D341Med (cell line): ENCODE measurements around the gene PWP2.
"Not testable (repeated sequence)": the region's sequence is repeated elsewhere in the genome, so short reads cannot be mapped to it uniquely, and the experiment has no call there.

Experiments used
- DNase-seq: peaks from one replicate; pipeline ENCODE4 v3.0.0; 2012; ENCODE audit warnings: low spot score

PWP2 gene

DNA sequence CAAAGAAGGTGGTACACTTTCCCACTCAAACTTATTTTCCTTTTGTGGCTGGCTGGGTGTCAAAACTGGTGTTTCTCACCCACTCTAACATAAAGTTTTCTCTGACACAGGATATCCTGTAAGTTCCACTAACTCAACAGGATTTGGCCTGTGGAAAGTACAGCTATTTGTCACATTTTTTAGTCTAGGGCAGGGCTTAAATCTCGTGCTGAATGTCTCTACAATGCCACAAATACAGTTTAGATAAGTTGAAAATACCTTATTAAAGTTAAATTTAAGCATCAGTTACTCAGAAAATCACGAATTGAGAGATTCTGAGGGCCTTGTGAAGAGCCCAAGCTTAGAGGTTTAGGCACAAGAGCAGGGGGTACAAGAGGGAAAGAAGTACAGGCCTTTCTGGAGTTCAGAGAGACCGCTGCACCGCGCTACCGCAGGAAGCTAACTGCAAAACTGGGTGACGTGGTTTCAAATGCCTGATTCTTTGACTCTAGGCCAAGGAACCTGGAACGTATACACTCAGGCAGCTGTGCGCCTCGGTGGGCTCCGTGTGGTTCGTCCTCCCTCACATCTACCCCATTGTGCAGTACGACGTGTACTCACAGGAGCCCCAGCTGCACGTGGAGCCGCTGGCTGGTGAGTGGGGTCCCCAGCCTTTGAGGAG, 23.4 kb upstream of the PWP2 start:
- DNase-seq = no peak

- DNase-seq = no peak
These were observed 22.5 kb upstream of the PWP2 start for GRCh38 chr21:44084496-44085241.

GRCh38 chr21:44085491-44086321, 21.5 kb upstream of the PWP2 start:
- DNase-seq = peak; percentile 27

DNA sequence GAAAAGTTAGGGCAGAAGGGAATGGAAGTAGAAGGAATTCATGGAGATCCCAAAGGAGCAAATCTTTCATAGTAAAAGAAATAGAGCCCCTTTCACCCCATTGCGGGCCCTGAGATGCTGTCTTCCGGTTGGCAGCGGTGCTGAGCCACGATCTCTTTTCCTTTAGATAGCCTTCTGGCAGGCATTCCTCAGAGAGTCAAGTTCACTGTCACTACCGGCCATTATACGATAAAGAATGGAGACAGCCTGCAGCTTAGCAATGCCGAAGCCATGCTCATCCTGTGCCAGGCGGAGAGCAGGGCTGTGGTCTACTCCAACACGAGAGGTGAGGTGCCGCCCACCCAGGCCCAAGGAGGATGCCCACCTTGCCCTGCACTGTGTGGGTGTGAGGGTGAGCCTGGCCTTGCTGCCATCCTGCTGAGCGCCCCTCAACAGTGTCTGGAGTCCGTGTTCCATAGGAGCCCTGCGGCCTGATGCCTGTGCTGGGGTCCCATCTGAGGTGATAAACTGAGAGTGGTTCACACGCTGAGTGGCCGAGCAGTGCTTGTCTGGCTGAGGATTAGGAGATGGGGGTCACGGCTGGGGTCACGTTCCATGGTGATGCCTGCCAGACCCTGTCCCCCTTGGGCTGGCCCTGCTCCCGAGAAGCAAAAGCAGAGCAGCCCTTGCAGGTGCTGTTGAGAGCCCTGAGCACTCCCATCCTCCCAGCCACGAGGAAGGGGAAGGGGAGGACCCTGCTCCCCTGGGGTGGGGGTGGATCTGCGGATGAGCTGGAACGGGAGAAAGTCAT, 20.4 kb upstream of the PWP2 start:
- DNase-seq = peak; percentile 20

GRCh38 chr21:44087426-44088400, 19.5 kb upstream of the PWP2 start:
- no peak for DNase-seq

GRCh38 chr21:44088401-44088780, 18.8 kb upstream of the PWP2 start:
- no peak for DNase-seq

GRCh38 chr21:44089001-44089911, 17.9 kb upstream of the PWP2 start:
- no peak for DNase-seq

GRCh38 chr21:44090325-44090724, 16.9 kb upstream of the PWP2 start:
- no peak for DNase-seq

GRCh38 chr21:44092211-44092610, 15.0 kb upstream of the PWP2 start:
- DNase-seq = no peak

GRCh38 chr21:44093761-44094160, 13.4 kb upstream of the PWP2 start:
- no peak for DNase-seq

DNA sequence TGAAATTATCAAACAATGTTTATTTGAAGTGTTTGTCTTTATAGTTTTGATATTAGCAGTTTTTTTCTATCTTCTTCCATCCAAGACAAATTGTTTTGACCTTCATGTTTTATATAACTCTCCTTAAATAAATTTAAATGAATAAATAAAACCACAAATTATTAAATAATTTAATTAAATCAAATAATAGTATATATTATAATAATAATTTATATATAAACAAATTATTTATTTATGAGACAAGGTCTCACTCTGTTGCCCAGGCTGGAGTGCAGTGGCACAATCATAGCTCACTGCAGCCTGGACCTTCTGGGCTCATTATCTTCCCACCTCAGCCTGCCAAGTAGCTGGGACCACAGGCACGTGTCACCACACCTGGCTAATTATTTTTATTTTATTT, 12.4 kb upstream of the PWP2 start:
- DNase-seq = no peak

DNA sequence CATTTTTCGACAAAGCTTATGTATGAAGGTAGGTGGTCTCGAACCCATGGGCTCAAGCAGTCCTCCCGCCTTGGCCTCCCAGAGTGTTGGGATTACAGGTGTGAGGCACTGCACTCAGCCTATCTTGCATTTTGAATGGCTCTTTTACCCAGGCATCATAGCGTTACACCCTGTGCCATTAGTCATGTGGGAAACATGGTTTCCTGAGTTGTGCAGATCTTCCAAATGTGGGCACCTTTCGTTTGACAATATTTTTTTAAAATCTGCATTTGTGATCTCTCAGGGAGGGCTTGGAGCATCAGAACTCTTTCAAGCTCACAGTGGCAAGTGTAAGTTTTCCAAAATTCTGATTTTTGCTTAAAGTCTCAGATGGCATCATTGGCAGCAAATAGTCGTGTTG, 8.7 kb upstream of the PWP2 start:
- DNase-seq = not testable (repeated sequence)

- DNase-seq = not testable (repeated sequence)
These were observed 8.2 kb upstream of the PWP2 start for GRCh38 chr21:44098964-44099363.

GRCh38 chr21:44107589-44107988, 390 bp downstream of the PWP2 start:
- not testable (repeated sequence) for DNase-seq

DNA sequence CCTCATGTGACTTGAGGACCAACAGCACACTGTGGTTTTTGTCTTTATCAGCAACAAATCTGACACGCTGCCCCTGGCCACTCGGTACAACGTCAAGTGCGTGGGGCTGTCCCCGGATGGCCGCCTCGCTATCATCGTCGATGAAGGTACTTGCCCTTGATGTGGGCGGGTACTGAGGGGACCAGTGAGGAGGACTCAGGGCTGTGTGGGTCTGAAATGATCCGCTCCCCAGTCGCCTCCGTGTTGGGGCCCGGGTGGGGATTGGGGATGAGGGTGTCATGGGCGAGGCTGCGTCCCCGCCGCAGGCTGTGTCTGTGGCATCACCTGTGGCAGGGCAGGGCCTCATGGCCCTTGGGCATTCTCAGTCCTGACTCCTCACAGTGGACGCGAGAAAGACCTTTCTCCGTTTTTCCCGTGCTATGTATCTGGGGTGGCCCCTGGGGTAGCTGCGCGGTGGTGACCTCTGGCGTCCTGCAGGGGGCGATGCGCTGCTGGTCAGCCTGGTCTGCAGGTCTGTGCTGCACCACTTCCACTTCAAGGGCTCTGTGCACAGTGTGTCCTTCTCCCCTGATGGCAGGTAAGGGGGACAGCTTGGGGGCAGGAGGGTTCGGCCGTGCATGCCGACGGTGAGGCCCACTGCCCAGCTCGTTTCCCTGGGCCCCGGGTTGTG, 6.6 kb downstream of the PWP2 start:
- DNase-seq = not testable (repeated sequence)

DNA sequence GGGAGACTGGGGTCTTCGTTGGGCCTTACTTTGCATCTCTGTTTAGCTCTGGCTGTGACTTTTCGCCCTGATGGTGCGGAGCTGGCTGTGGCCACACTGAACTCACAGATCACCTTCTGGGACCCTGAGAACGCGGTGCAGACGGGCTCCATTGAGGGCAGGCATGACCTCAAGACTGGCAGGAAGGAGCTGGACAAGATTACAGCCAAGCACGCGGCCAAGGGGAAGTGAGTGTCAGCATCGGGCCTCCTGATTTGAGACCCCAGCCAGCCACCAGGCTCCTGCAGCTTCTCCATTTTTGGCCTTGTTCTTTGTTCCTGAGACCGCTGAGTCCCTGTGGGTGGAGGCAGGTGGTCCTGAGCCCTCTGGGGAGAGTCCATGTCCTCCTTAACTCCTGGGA, 14.9 kb downstream of the PWP2 start:
- not testable (repeated sequence) for DNase-seq

- DNase-seq = not testable (repeated sequence)
These were observed 20.6 kb downstream of the PWP2 start for GRCh38 chr21:44127827-44128226.

- not testable (repeated sequence) for DNase-seq
These were observed 26.5 kb downstream of the PWP2 start for GRCh38 chr21:44133715-44134057.

DNA sequence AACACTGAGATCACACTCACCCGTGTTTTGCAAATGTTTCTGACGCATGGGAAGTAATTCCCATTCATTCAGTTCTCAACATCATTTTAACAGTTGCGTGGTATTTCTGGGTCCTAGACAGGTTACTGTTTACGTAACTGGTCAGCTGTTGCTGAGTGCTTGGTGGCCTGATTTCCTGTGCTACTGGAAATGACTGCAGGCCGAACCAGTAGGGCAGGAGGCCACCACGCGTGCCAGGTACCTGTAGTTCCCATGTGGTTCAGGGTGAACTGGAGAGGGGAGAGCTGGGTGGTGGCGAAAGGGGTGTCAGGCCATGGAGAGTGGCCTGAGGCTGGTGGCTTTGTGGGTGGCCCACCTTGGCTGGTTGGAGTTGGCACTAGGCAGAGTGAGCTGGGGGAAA, 27.5 kb downstream of the PWP2 start:
- DNase-seq = not testable (repeated sequence)
